OCI-LY7 (cell line): ENCODE results near the gene DLGAP1.
"Not testable (repeated sequence)": the region's sequence is repeated elsewhere in the genome, so short reads cannot be mapped to it uniquely, and the experiment has no call there.

Experiments
- EZH2phosphoT487 ChIP-seq: fragments of 200-600 bp; sonication (generic); IDR thresholded peaks from 2 replicates; pipeline ENCODE4 v1.6.1; 2018; ENCODE audit warnings: low read depth, borderline replicate concordance, mild to moderate bottlenecking, mixed run types, antibody characterized with exemption, low read length, moderate library complexity, mixed read lengths
- TF ChIP-seq, protein P1 (sequence below): fragments of 200-600 bp; sonication (generic); conservative IDR thresholded peaks from 2 replicates; pipeline ENCODE4 v1.5.1; 2014; ENCODE audit warnings: mild to moderate bottlenecking, antibody characterized with exemption, low read length, moderate library complexity, mixed read lengths

DNA sequence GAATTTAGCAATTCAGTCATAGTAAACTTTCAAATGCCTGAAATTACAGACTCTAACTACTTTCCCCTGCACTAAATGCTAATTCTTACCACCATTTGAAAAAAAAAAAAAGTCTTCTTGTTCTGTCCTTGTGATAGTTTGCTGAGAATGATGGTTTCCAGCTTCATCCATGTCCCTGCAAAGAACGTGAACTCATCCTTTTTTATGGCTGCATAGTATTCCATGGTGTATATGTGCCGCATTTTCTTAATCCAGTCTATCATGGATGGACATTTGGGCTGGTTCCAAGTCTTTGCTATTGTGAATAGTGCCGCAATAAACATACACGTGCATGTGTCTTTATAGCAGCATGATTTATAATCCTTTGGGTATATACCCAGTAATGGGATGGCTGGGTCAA lies 420.3 kb downstream of the DLGAP1 start:
- TF ChIP-seq, protein P1, sequence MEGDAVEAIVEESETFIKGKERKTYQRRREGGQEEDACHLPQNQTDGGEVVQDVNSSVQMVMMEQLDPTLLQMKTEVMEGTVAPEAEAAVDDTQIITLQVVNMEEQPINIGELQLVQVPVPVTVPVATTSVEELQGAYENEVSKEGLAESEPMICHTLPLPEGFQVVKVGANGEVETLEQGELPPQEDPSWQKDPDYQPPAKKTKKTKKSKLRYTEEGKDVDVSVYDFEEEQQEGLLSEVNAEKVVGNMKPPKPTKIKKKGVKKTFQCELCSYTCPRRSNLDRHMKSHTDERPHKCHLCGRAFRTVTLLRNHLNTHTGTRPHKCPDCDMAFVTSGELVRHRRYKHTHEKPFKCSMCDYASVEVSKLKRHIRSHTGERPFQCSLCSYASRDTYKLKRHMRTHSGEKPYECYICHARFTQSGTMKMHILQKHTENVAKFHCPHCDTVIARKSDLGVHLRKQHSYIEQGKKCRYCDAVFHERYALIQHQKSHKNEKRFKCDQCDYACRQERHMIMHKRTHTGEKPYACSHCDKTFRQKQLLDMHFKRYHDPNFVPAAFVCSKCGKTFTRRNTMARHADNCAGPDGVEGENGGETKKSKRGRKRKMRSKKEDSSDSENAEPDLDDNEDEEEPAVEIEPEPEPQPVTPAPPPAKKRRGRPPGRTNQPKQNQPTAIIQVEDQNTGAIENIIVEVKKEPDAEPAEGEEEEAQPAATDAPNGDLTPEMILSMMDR = not testable (repeated sequence)
- not testable (repeated sequence) for TF ChIP-seq EZH2phosphoT487
